GM23248 (cell line): ENCODE measurements around the gene TGFBI. TPM values are rescaled to one million over a fixed set of nuclear protein-coding genes. Genes with fewer than 3 reads are reported as not detected.

Source experiments
- DNase-seq: peaks from one replicate; pipeline ENCODE4 v3.0.0-alpha.2; 2015
- H2AFZ ChIP-seq: fragments of 200-600 bp; sonication (generic); 2 replicates; pipeline ENCODE4 v1.6.1; 2016; ENCODE audit warnings: antibody characterized with exemption
- H3F3A ChIP-seq: fragments of 200-600 bp; sonication (generic); 2 replicates; pipeline ENCODE4 v1.6.1; 2016; ENCODE audit warnings: mild to moderate bottlenecking, antibody characterized with exemption, mixed run types; ENCODE audit not compliant: insufficient read depth
- H3K27ac ChIP-seq: fragments of 200-600 bp; sonication (generic); 2 replicates; pipeline ENCODE4 v1.5.1; 2016; ENCODE audit warnings: mild to moderate bottlenecking
- H3K27me3 ChIP-seq: fragments of 200-600 bp; sonication (generic); replicated peaks from 2 replicates; pipeline ENCODE4 v1.6.1; 2016; ENCODE audit warnings: mild to moderate bottlenecking; ENCODE audit not compliant: insufficient read depth
- H3K36me3 ChIP-seq: fragments of 200-600 bp; sonication (generic); 2 replicates; pipeline ENCODE4 v1.6.1; 2016; ENCODE audit warnings: low read depth, mild to moderate bottlenecking
- H3K4me1 ChIP-seq: fragments of 200-600 bp; sonication (generic); 2 replicates; pipeline ENCODE4 v1.6.1; 2016; ENCODE audit warnings: mild to moderate bottlenecking; ENCODE audit not compliant: insufficient read depth
- H3K4me2 ChIP-seq: fragments of 200-600 bp; sonication (generic); one replicate; pipeline ENCODE4 v1.6.1; 2016; ENCODE audit warnings: mild to moderate bottlenecking; ENCODE audit not compliant: unreplicated experiment
- H3K4me3 ChIP-seq: fragments of 200-600 bp; sonication (generic); 2 replicates; pipeline ENCODE4 v1.5.1; 2016; ENCODE audit warnings: mild to moderate bottlenecking
- H3K79me2 ChIP-seq: fragments of 200-600 bp; sonication (generic); 2 replicates; pipeline ENCODE4 v1.6.1; 2016; ENCODE audit warnings: mild to moderate bottlenecking; ENCODE audit not compliant: insufficient read depth
- H3K9ac ChIP-seq: fragments of 200-600 bp; sonication (generic); 2 replicates; pipeline ENCODE4 v1.6.1; 2016; ENCODE audit warnings: mild to moderate bottlenecking
- H3K9me2 ChIP-seq: fragments of 200-600 bp; sonication (generic); 2 replicates; pipeline ENCODE4 v1.6.1; 2016; ENCODE audit warnings: mixed run types, mild to moderate bottlenecking, moderate library complexity; ENCODE audit not compliant: insufficient read depth
- H3K9me3 ChIP-seq: fragments of 200-600 bp; sonication (generic); one replicate; pipeline ENCODE4 v1.6.1; 2017; ENCODE audit warnings: low read depth
- H4K20me1 ChIP-seq: fragments of 200-600 bp; sonication (generic); 2 replicates; pipeline ENCODE4 v1.6.0; 2016; ENCODE audit not compliant: insufficient read depth
- EZH2 ChIP-seq: fragments of 200-600 bp; sonication (generic); IDR thresholded peaks from 2 replicates; pipeline ENCODE4 v1.6.1; 2018; ENCODE audit warnings: antibody characterized with exemption, mild to moderate bottlenecking; ENCODE audit not compliant: insufficient read depth, poor library complexity, severe bottlenecking
- EZH2phosphoT487 ChIP-seq: fragments of 200-600 bp; sonication (generic); IDR thresholded peaks from 2 replicates; pipeline ENCODE4 v1.6.1; 2018; ENCODE audit warnings: antibody characterized with exemption, moderate library complexity, mild to moderate bottlenecking, low read depth; ENCODE audit not compliant: insufficient read depth
- WGBS, 2 experiments: methylation state at CpG; one replicate each; pipeline ENCODE4 v1.1.6; 2015 to 2017; ENCODE audit warnings: low lambda C conversion rate in 2 of 2, low coverage in 1 of 2; ENCODE audit errors: missing lambda C conversion rate in 2 of 2; 5-methylcytosine and 5-hydroxymethylcytosine counted together
- in situ Hi-C: fragments of 300-500 bp; cut with MboI; formaldehyde crosslinking; loops from 2 replicates; pipeline ENCODE4 v1.15.0; 2020
- polyA plus RNA-seq: library from polyadenylated mRNA; unstranded; fragments of >200 nt; fragmentation: Nextera tagmentation; extraction: Ambion mirVana; gene quantifications from 2 replicates; pipeline ENCODE4 v1.2.1, GENCODE V29; 2016
- small RNA-seq: library from RNA; depleted of rRNA; stranded (forward); fragments of <200 nt; gene quantifications from one replicate; pipeline ENCODE3, GENCODE V24; 2014; ENCODE audit warnings: low read depth, low replicate concordance
- total RNA-seq: library from RNA; depleted of rRNA; stranded (reverse); fragments of >200 nt; shearing (Covaris generic); gene quantifications from 2 replicates; pipeline ENCODE4 v1.2.3, GENCODE V29; 2014; rRNA removed

Gene TGFBI
- total and polyA plus RNA-seq, 2 experiments from 2014 or later, result 7,109 to 7,159 TPM

DNA sequence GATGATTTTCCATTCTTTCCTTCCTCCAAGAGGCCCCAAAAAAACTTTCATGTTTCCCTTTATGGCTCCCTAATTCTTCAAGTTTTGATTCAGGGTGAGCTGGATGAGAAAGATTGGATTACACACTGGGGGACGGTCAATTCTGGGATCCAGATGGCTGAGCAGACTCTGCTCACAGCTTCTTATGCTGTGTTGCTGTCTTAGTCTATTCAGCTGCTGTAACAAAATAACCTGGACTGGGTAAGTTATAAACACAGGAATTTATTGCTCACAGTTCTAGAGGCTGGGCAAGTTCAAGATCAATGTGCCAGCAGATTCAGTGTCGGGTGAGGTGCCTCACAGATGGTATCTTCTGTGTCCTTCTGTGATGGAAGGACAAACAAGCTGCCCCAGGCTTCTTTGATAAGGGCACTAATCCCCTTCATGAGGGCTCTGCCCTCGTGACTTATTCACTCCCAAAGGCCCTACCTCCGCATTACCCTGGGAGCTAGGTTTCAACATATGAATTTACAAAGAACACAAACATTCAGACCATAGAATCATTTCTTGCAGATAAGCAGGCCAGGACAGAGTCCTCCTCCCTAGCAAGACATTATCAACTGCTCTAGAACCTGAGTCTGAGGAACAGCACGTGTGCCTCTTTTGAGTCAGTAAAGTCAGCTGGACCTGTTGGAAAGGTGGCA, 80.8 kb downstream of the TGFBI start:
- no peak overlapping the region for H3K4me3 ChIP-seq
- no peak overlapping the region for H3K9ac ChIP-seq
- no peak overlapping the region for H2AFZ ChIP-seq
- H3K36me3 ChIP-seq, result no peaks in the 10 kb centered on the region
- in situ Hi-C loops, result no loop called here
- H3K79me2 ChIP-seq, result no peaks in the 10 kb centered on the region
- no peaks in the 10 kb centered on the region for H3K9me2 ChIP-seq
- 0 out of 2 replicates have a peak, but pooled peaks cover 1% of the 10 kb centered on the region for H3K27me3 ChIP-seq
- no peaks in the 10 kb centered on the region for H3F3A ChIP-seq
- no peaks in the 10 kb centered on the region for H3K9me3 ChIP-seq
- TF ChIP-seq EZH2 (no peak), EZH2phosphoT487 (no peak)
- no peak overlapping the region for H3K4me2 ChIP-seq
- H3K4me1 ChIP-seq, result no peaks in the 10 kb centered on the region
- H4K20me1 ChIP-seq, result no peaks in the 10 kb centered on the region
- 83 to 88% methylated on average over 5 of the region's 5 CpGs for WGBS, 2 experiments
- no peak for DNase-seq
- H3K27ac ChIP-seq, result no peak overlapping the region

Small RNAs within 50 kb of the gene (small RNA-seq; reads per million reads assigned to genes)
- not detected for gene VTRNA2-1

Other genes starting within 250 kb of the TGFBI start
- not detected in 2 replicates for gene SLC25A48, start 194.3 kb upstream of the TGFBI start, total RNA-seq
- not detected in 2 replicates for gene SLC25A48, start 194.3 kb upstream of the TGFBI start, polyA plus RNA-seq
- not detected in 2 replicates for gene IL9, start 133.1 kb upstream of the TGFBI start, total RNA-seq
- not detected in 2 replicates for gene IL9, start 133.1 kb upstream of the TGFBI start, polyA plus RNA-seq
- 0.32 TPM in 1 of 2 replicates, not detected in the other for gene LECT2, start 74.0 kb upstream of the TGFBI start, total RNA-seq
- gene LECT2, start 74.0 kb upstream of the TGFBI start, polyA plus RNA-seq, result 0.41 and 0.51 TPM in 2 replicates
- 50.5 and 53.1 TPM in 2 replicates for gene SMAD5, start 103.9 kb downstream of the TGFBI start, total RNA-seq
- 44.0 and 50.0 TPM in 2 replicates for gene SMAD5, start 103.9 kb downstream of the TGFBI start, polyA plus RNA-seq
- gene SMIM32, start 164.2 kb downstream of the TGFBI start, total RNA-seq, result not detected in 2 replicates
- not detected in 2 replicates for gene SMIM32, start 164.2 kb downstream of the TGFBI start, polyA plus RNA-seq